SKM-1 (cell line): ENCODE measurements around the gene SCN1B.
"Not testable (repeated sequence)": the region's sequence is repeated elsewhere in the genome, so short reads cannot be mapped to it uniquely, and the experiment has no call there.

Experiments used
- DNase-seq: peaks from one replicate; lab custom pipeline; 2025; ENCODE audit not compliant: unreplicated experiment; lab: John Stamatoyannopoulos, UW

SCN1B gene

GRCh38 chr19:35015954-35016351 lies 14.3 kb upstream of the SCN1B start:
- DNase-seq: no peak

- no peak for DNase-seq
Measured at GRCh38 chr19:35017507-35017906, 12.8 kb upstream of the SCN1B start.

- no peak for DNase-seq
Measured at GRCh38 chr19:35018379-35018778, 11.9 kb upstream of the SCN1B start.

GRCh38 chr19:35019144-35019543 lies 11.1 kb upstream of the SCN1B start:
- no peak for DNase-seq

- no peak for DNase-seq
Measured at GRCh38 chr19:35021016-35021415, 9.3 kb upstream of the SCN1B start.

GRCh38 chr19:35021596-35021995 lies 8.7 kb upstream of the SCN1B start:
- no peak for DNase-seq

GRCh38 chr19:35022460-35022859 lies 7.8 kb upstream of the SCN1B start:
- no peak for DNase-seq

GRCh38 chr19:35023428-35023827 lies 6.8 kb upstream of the SCN1B start:
- no peak for DNase-seq

- no peak for DNase-seq
Measured at GRCh38 chr19:35024095-35024494, 6.2 kb upstream of the SCN1B start.

GRCh38 chr19:35025969-35026368 lies 4.3 kb upstream of the SCN1B start:
- DNase-seq: no peak

- DNase-seq: no peak
Measured at GRCh38 chr19:35026418-35026817, 3.9 kb upstream of the SCN1B start.

- no peak for DNase-seq
Measured at GRCh38 chr19:35027009-35027408, 3.3 kb upstream of the SCN1B start.

GRCh38 chr19:35027851-35028599 lies 2.2 kb upstream of the SCN1B start:
- no peak for DNase-seq

- not testable (repeated sequence) for DNase-seq
Measured at GRCh38 chr19:35028600-35028885, 1.7 kb upstream of the SCN1B start.

GRCh38 chr19:35029275-35029736 lies 964 bp upstream of the SCN1B start:
- not testable (repeated sequence) for DNase-seq

- no peak for DNase-seq
Measured at GRCh38 chr19:35029737-35030256, 473 bp upstream of the SCN1B start.

GRCh38 chr19:35031072-35031881 lies 1.0 kb downstream of the SCN1B start:
- DNase-seq: no peak

- no peak for DNase-seq
Measured at GRCh38 chr19:35032356-35032865, 2.1 kb downstream of the SCN1B start.

- DNase-seq: no peak
Measured at GRCh38 chr19:35033067-35034004, 3.1 kb downstream of the SCN1B start.

- DNase-seq: no peak
Measured at GRCh38 chr19:35034005-35034502, 3.8 kb downstream of the SCN1B start.
